GM12892 (cell line): Measurements from ENCODE around the gene ADPRHL1.
"Not testable (repeated sequence)": the region's sequence is repeated elsewhere in the genome, so short reads cannot be mapped to it uniquely, and the experiment has no call there.

Experiments used
- DNase-seq: peaks from one replicate; pipeline ENCODE4 v3.0.0; 2011; ENCODE audit not compliant: insufficient read length
- FAIRE-seq: peaks from 2 replicates; lab custom pipeline; 2011; peaks lifted over from hg19 to GRCh38; lab: Jason Lieb, UNC
- POLR2A ChIP-seq: IDR thresholded peaks from 2 replicates; pipeline ENCODE4 v1.6.1; 2011; ENCODE audit warnings: low read depth, low read length, control low read depth
- POLR2AphosphoS5 ChIP-seq: IDR thresholded peaks from 2 replicates; pipeline ENCODE4 v1.6.1; 2011; ENCODE audit warnings: low read depth, low read length, control low read depth
- TAF1 ChIP-seq: IDR thresholded peaks from 2 replicates; pipeline ENCODE4 v1.6.1; 2011; ENCODE audit warnings: low read depth, mild to moderate bottlenecking, control low read depth, low read length, borderline replicate concordance

Gene ADPRHL1

GRCh38 chr13:113465300-113465699, 12.0 kb upstream of the ADPRHL1 start:
- TF ChIP-seq POLR2AphosphoS5 (no peak), POLR2A (no peak), TAF1 (no peak)
- no peak for FAIRE-seq
- DNase-seq: no peak

- FAIRE-seq (no peak), DNase-seq (no peak)
- TF ChIP-seq TAF1 (no peak), POLR2AphosphoS5 (no peak), POLR2A (no peak)
These were observed 11.2 kb upstream of the ADPRHL1 start for GRCh38 chr13:113464476-113464875.

DNA sequence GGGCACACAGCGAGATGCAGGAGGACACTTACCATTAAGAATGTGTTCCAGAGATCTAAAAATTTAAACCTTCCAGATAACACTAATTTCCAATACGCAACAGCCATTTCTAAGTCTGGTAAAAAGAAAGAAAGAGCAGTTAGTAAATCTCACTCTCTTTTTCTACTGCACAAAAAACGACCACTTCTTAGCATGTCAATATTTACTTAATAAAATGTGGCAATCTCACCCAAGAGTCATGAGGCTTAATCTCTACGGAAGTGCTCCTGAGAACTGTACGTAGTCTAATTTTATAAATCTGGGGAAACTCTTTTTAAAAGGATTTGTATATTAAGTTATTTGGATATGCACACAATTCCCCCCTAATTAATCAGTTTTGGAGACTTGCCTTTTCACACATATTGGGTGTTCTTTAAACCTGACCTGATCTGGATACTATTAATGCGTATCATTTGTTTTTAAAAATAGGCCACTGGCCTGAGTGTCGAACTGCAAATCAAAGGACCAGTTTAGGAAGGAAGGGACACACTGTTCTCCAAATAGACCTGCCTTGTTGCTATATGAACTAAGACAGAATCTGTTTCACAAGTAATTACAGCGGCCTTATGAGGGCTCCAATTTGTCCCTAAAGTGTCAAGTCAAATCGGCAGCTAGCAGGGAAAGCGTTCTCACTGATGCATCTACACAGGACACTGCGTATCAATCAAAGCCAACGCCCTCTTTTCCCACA, 7.9 kb upstream of the ADPRHL1 start:
- FAIRE-seq: no peak
- no peak for DNase-seq

DNA sequence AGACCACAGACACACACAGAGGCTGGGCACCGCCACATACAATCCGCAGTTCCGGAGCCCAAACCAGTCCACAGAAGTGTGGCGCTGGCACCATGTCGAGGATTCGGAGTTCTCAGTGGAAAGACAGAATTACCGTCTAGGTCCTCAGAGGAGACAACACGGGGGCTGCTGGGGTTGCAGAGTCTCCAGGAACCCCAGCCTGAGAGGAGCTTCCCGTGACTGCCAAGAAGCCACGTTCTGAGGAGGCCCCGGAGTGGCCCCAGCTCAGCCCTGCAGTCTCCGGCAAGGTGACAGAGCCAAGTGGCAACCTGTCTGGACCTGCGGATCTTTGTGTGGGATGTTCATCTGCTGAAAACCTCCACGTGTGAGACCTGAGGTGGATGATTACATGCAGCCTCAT, 7.3 kb upstream of the ADPRHL1 start:
- FAIRE-seq: no peak
- no peak for DNase-seq
- TF ChIP-seq POLR2A: no peak
- no peak for TF ChIP-seq POLR2AphosphoS5
- no peak for TF ChIP-seq TAF1

More for the DNA sequence above, 7.9 kb upstream of the ADPRHL1 start:
- no peak for TF ChIP-seq POLR2AphosphoS5
- TF ChIP-seq POLR2A: no peak
- TF ChIP-seq TAF1: no peak

DNA sequence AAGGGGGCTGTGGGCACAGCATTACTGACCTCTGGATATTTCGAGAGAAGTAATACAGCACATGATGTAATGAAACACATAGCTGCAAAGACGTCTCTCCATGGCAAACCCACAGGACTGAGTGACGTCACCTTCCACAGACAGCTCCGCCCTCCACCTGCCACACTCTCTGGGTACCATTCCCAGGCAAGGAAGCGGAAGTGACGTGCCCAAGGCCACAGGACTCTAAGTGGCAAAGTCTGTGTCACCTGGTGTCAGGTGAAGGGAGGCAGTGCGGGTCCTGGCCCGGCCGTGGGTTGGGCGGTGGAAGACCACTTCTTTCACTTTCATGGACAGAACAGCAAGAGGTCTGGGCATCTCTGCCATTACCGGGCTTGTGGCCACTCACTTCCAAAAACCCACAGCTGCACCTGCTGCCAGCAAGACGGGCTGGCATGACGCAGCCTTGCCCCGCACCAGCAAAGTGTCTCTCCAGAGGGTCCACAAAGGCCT, 6.8 kb upstream of the ADPRHL1 start:
- no peak for FAIRE-seq
- TF ChIP-seq TAF1 (no peak), POLR2AphosphoS5 (no peak), POLR2A (no peak)
- no peak for DNase-seq

DNA sequence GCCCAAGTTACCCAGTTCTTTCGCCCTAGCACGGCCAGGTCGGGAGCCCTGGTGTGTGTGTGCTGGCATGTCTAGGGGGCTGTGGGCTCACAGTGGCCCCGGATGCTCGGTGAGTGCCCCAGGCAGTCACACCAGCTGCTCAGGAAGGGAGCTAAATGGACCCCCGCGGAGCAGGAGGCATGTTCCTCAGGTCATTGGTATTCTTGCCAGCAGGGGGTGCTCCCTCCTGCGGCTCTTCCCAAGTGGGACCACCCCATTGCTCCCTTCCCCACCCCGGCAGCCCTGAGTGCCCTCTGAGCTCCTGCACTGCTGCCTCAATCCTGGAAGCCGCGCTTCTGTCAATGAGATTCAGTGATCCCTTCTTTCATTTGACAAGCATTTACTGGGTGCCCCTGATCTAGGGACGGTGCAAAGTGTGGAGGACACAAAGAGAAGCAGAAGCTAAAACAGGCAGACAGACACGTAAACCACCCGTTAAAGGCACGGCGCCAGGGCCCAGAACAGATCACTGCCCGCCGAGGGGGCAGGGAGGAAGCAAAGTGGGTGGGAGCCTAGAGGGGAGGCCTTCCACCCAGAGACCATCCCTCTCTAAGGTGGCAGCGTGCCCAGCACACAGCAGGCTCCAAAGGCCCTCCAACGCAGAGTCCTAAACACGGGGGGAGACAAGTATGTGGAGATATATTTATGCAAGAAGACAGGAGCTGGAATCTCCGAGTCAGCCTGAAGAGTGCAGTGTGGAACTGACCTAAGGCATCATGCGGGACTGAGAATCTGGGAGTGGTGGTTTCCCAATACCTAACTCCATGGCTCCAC, 5.2 kb upstream of the ADPRHL1 start:
- DNase-seq (no peak), FAIRE-seq (no peak)
- no peak for TF ChIP-seq POLR2A
- TF ChIP-seq TAF1: no peak
- TF ChIP-seq POLR2AphosphoS5: no peak

- no peak for TF ChIP-seq POLR2A
- no peak for TF ChIP-seq POLR2AphosphoS5
- no peak for TF ChIP-seq TAF1
- FAIRE-seq (no peak), DNase-seq (no peak)
These were observed 4.2 kb upstream of the ADPRHL1 start for GRCh38 chr13:113457510-113457909.

DNA sequence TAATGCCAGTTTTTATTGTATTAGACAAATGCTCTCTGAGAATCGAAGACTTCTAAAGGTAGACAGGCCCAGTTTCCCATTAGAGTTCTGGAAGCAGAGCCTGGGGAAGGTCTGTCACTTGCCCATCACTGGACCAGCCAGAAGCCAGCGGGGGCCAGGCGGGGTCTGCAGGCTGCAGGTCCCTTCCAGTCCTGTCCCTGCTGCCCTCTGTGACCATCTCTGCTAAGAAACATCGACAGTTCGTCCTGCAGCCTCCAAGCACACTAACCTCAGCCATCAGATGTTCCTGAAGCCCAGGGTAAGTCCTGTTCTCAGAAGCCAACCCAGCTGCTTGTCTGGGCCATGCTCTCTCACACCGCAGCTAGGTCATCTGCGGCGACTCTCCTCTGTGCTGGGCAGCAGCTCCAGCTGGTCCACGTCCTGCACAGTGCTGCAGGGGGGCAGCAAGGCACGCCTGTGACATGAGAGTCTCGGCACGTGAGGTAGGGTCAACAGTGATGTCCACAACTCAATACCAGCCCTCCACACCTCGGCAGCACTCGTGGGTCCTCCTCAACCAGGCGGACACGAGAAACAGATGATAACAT, 2.9 kb upstream of the ADPRHL1 start:
- FAIRE-seq (no peak), DNase-seq (no peak)
- no peak for TF ChIP-seq TAF1
- TF ChIP-seq POLR2AphosphoS5: no peak
- no peak for TF ChIP-seq POLR2A

GRCh38 chr13:113455384-113455783, 2.1 kb upstream of the ADPRHL1 start:
- DNase-seq (no peak), FAIRE-seq (no peak)
- TF ChIP-seq POLR2AphosphoS5 (no peak), POLR2A (no peak), TAF1 (no peak)

- TF ChIP-seq TAF1 (no peak), POLR2A (no peak), POLR2AphosphoS5 (no peak)
- no peak for FAIRE-seq
- DNase-seq: no peak
These were observed 1.6 kb upstream of the ADPRHL1 start for GRCh38 chr13:113454936-113455335.

- DNase-seq: no peak
- TF ChIP-seq TAF1: no peak
- TF ChIP-seq POLR2AphosphoS5: no peak
- no peak for TF ChIP-seq POLR2A
- FAIRE-seq: no peak
These were observed 822 bp downstream of the ADPRHL1 start for GRCh38 chr13:113452466-113452865.

- no peak for FAIRE-seq
- TF ChIP-seq POLR2AphosphoS5 (no peak), POLR2A (no peak)
- DNase-seq: no peak
These were observed 1.3 kb downstream of the ADPRHL1 start for GRCh38 chr13:113451951-113452421.

DNA sequence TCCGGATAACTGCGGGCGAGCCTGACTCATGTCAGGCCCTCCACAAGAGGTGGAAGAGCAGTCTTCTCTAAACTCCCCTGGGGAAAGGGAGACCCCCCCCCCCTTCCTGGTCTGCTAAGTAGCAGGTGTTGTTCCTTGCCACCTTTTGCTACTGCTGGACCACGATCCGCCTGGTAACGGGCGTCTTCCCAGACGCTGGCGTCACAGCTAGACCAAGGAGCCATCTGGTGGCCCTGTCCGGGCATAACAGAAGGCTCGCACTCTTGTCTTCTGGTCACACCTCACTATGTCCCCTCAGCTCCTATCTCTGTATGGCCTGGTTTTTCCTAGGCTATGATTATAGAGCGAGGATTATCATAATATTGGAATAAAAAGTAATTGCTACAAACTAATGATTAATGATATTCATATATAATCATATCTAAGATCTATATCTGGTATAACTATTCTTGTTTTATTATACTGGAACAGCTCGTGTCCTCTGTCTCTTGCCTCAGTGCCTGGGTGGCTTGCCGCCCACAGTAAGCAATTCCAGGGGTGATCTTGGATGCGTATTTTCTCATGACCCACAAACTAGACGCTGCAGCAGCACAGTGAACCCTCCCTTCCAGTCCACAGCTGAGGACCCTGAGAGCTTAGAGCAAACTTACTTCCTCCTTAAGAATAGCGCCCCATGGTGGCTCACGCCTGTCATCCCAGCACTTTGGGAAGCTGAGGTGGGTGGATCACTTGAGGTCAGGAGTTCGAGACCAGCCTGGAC, 2.2 kb downstream of the ADPRHL1 start:
- DNase-seq, FAIRE-seq: not testable (repeated sequence)

GRCh38 chr13:113450348-113450744, 2.9 kb downstream of the ADPRHL1 start:
- not testable (repeated sequence) for DNase-seq, FAIRE-seq
